H9 (cell line): ENCODE results near the gene FATE1. TPM values are rescaled to one million over a fixed set of nuclear protein-coding genes. Genes with fewer than 3 reads are reported as not detected.

Experiments
- DNase-seq: peaks from one replicate; pipeline ENCODE4 v3.0.0-alpha.2; 2017
- H2AFZ ChIP-seq: one replicate; pipeline ENCODE4 v1.6.1; 2013; ENCODE audit warnings: mild to moderate bottlenecking, low read length, control low read depth, moderate library complexity
- H2AK5ac ChIP-seq: 2 replicates; pipeline ENCODE4 v1.6.1; 2013; ENCODE audit warnings: low read length, control low read depth, mixed read lengths; ENCODE audit not compliant: insufficient read length
- H2BK120ac ChIP-seq: one replicate; pipeline ENCODE4 v1.6.1; 2013; ENCODE audit warnings: low read depth, mild to moderate bottlenecking, low read length, control low read depth, inconsistent platforms; ENCODE audit not compliant: poor library complexity, severe bottlenecking
- H2BK12ac ChIP-seq: 2 replicates; pipeline ENCODE4 v1.6.1; 2013; ENCODE audit warnings: low read length, control low read depth, mixed read lengths, low read depth; ENCODE audit not compliant: insufficient read length
- H2BK15ac ChIP-seq: 2 replicates; pipeline ENCODE4 v1.6.1; 2013; ENCODE audit warnings: low read depth, low read length, control low read depth
- H2BK20ac ChIP-seq: one replicate; pipeline ENCODE4 v1.6.1; 2013; ENCODE audit warnings: low read depth, mild to moderate bottlenecking, low read length, control low read depth, inconsistent platforms; ENCODE audit not compliant: poor library complexity, severe bottlenecking
- H2BK5ac ChIP-seq: 2 replicates; pipeline ENCODE4 v1.6.1; 2013; ENCODE audit warnings: low read length, control low read depth, mixed read lengths; ENCODE audit not compliant: insufficient read length
- H3K14ac ChIP-seq: 2 replicates; pipeline ENCODE4 v1.6.1; 2013; ENCODE audit warnings: low read length, control low read depth; ENCODE audit not compliant: insufficient read depth
- H3K18ac ChIP-seq: 2 replicates; pipeline ENCODE4 v1.6.1; 2013; ENCODE audit warnings: low read depth, mild to moderate bottlenecking, mixed read lengths, low read length, control low read depth; ENCODE audit not compliant: insufficient read length
- H3K23ac ChIP-seq: 2 replicates; pipeline ENCODE4 v1.6.1; 2013; ENCODE audit warnings: low read length, control low read depth, mixed read lengths, low read depth; ENCODE audit not compliant: insufficient read length
- H3K23me2 ChIP-seq: 2 replicates; pipeline ENCODE4 v1.6.1; 2013; ENCODE audit warnings: low read depth, mild to moderate bottlenecking, mixed read lengths, low read length, control low read depth; ENCODE audit not compliant: insufficient read length, poor library complexity, severe bottlenecking
- H3K27ac ChIP-seq: 2 replicates; pipeline ENCODE4 v1.5.1; 2013; ENCODE audit warnings: low read length, control low read depth, mixed read lengths, low read depth; ENCODE audit not compliant: insufficient read length
- H3K27me3 ChIP-seq: 2 replicates; pipeline ENCODE4 v1.6.1; 2013; ENCODE audit warnings: low read length, control low read depth, inconsistent platforms; ENCODE audit not compliant: insufficient read depth
- H3K4ac ChIP-seq: 2 replicates; pipeline ENCODE4 v1.6.1; 2013; ENCODE audit warnings: low read depth, mild to moderate bottlenecking, control low read depth, inconsistent platforms, low read length, moderate library complexity
- H3K4me1 ChIP-seq: 2 replicates; pipeline ENCODE4 v1.6.1; 2013; ENCODE audit warnings: low read length, control low read depth, inconsistent platforms; ENCODE audit not compliant: insufficient read depth
- H3K4me2 ChIP-seq: 2 replicates; pipeline ENCODE4 v1.6.1; 2013; ENCODE audit warnings: low read length, control low read depth, mixed read lengths; ENCODE audit not compliant: insufficient read length, insufficient read depth
- H3K56ac ChIP-seq: 2 replicates; pipeline ENCODE4 v1.6.1; 2013; ENCODE audit warnings: low read depth, mild to moderate bottlenecking, mixed read lengths, low read length, control low read depth; ENCODE audit not compliant: insufficient read length
- H3K79me1 ChIP-seq: 2 replicates; pipeline ENCODE4 v1.6.1; 2013; ENCODE audit warnings: low read depth, mild to moderate bottlenecking, moderate library complexity, low read length, control low read depth, inconsistent platforms; ENCODE audit not compliant: insufficient read depth, poor library complexity, severe bottlenecking
- H3K79me2 ChIP-seq: 2 replicates; pipeline ENCODE4 v1.6.1; 2013; ENCODE audit warnings: low read length, control low read depth, inconsistent platforms; ENCODE audit not compliant: insufficient read depth
- H3K9ac ChIP-seq: 2 replicates; pipeline ENCODE4 v1.6.1; 2013; ENCODE audit warnings: low read length, control low read depth, mixed read lengths; ENCODE audit not compliant: insufficient read length; ENCODE audit errors: extremely low read depth
- H3K9me3 ChIP-seq: one replicate; pipeline ENCODE4 v1.6.1; 2013; ENCODE audit warnings: low read depth, low read length, inconsistent platforms; ENCODE audit not compliant: control insufficient read depth
- H3T11ph ChIP-seq: one replicate; pipeline ENCODE4 v1.6.1; 2013; ENCODE audit warnings: mild to moderate bottlenecking, low read length, control low read depth, inconsistent platforms
- H4K20me1 ChIP-seq: one replicate; pipeline ENCODE4 v1.6.1; 2013; ENCODE audit not compliant: control insufficient read depth, insufficient read length, insufficient read depth
- H4K5ac ChIP-seq: 2 replicates; pipeline ENCODE4 v1.6.1; 2013; ENCODE audit warnings: low read depth, mild to moderate bottlenecking, mixed read lengths, low read length, control low read depth; ENCODE audit not compliant: insufficient read length
- H4K8ac ChIP-seq: replicated peaks from 2 replicates; pipeline ENCODE4 v1.6.1; 2013; ENCODE audit warnings: low read length, control low read depth, mixed read lengths, low read depth; ENCODE audit not compliant: insufficient read length
- H4K91ac ChIP-seq: 2 replicates; pipeline ENCODE4 v1.6.1; 2013; ENCODE audit warnings: low read depth, mild to moderate bottlenecking, moderate library complexity, mixed read lengths, low read length, control low read depth; ENCODE audit not compliant: insufficient read length
- H3K27ac Mint-ChIP-seq, 3 experiments: 2 replicates in 2 of 3; 3 replicates in 1 of 3; pipeline ENCODE4 v1.8.0; 2020 to 2021; ENCODE audit warnings: mixed read lengths in 3 of 3, mild to moderate bottlenecking in 1 of 3, moderate library complexity in 1 of 3
- H3K27me3 Mint-ChIP-seq: 2 replicates; pipeline ENCODE4 v1.8.0; 2021; ENCODE audit warnings: low read depth, mild to moderate bottlenecking, moderate library complexity, mixed read lengths
- H3K36me3 Mint-ChIP-seq, 3 experiments: 2 replicates in 2 of 3; 3 replicates in 1 of 3; pipeline ENCODE4 v1.8.0; 2020 to 2021; ENCODE audit warnings: low read depth in 3 of 3, mixed read lengths in 3 of 3; ENCODE audit not compliant: insufficient read depth in 1 of 3
- H3K4me1 Mint-ChIP-seq, 2 experiments: 2 replicates each; pipeline ENCODE4 v1.8.0; 2020; ENCODE audit warnings: mixed read lengths in 2 of 2
- H3K4me3 Mint-ChIP-seq, 2 experiments: 2 replicates in 1 of 2; 3 replicates in 1 of 2; pipeline ENCODE4 v1.8.0; 2020 to 2021; ENCODE audit warnings: mild to moderate bottlenecking in 2 of 2, mixed read lengths in 2 of 2, moderate library complexity in 1 of 2
- H3K9me3 Mint-ChIP-seq, 2 experiments: 2 replicates in 1 of 2; 3 replicates in 1 of 2; pipeline ENCODE4 v1.8.0; 2020; ENCODE audit warnings: mild to moderate bottlenecking in 2 of 2, mixed read lengths in 2 of 2, moderate library complexity in 1 of 2
- CTCF ChIP-seq: fragments of 200-600 bp; sonication (generic); conservative IDR thresholded peaks from 3 replicates; pipeline ENCODE4 v1.8.0; 2021; ENCODE audit warnings: antibody characterized with exemption, mild to moderate bottlenecking
- WGBS: extraction: QIAGEN DNeasy Blood & Tissue Kit; methylation state at CpG from one replicate; pipeline ENCODE4 v1.1.7; 2013; ENCODE audit warnings: missing lambda C conversion rate, low lambda C conversion rate, mixed read lengths; ENCODE audit not compliant: insufficient read length; ENCODE audit errors: extremely low coverage; 5-methylcytosine and 5-hydroxymethylcytosine counted together
- total RNA-seq: library from RNA; stranded (reverse); gene quantifications from 2 replicates; pipeline ENCODE4 v1.2.1, GENCODE V29; 2021

The FATE1 gene
- total RNA-seq, 1 experiment from 2014 or later: not detected

- Mint-ChIP-seq H3K27ac (no peak overlapping the region), H3K36me3 (peaks cover 0 to 1% (median 0%) of the 10 kb centered on the region in 3 experiments; a peak in 4 of 7 replicates), H3K4me1 (peaks cover 8 to 11% of the 10 kb centered on the region in 2 experiments), H3K9me3 (peaks cover 70 to 81% of the 10 kb centered on the region in 2 experiments), H3K4me3 (no peak overlapping the region), H3K27me3 (peaks cover 20% of the 10 kb centered on the region)
- Histone ChIP-seq H4K91ac (no peak overlapping the region), H2BK5ac (no peak overlapping the region), H2BK120ac (no peak overlapping the region), H3K4me1 (no peaks in the 10 kb centered on the region; the same call in 1 of the 2 replicates), H3K56ac (no peak overlapping the region), H3K4me2 (no peak overlapping the region), H3K27me3 (no peaks in the 10 kb centered on the region), H4K5ac (no peak overlapping the region), H3K9me3 (peaks cover 60% of the 10 kb centered on the region), H3K79me2 (no peaks in the 10 kb centered on the region), H3T11ph (no peak overlapping the region), H3K23ac (no peak overlapping the region), H3K27ac (no peak overlapping the region), H2BK12ac (no peak overlapping the region), H4K20me1 (no peaks in the 10 kb centered on the region), H2BK15ac (no peak overlapping the region), H4K8ac (no peak overlapping the region), H3K4ac (no peak overlapping the region), H3K23me2 (no peaks in the 10 kb centered on the region), H3K14ac (no peak overlapping the region), H3K18ac (no peak overlapping the region), H3K79me1 (no peaks in the 10 kb centered on the region), H2BK20ac (no peak overlapping the region), H3K9ac (no peak overlapping the region), H2AK5ac (no peak overlapping the region), H2AFZ (no peak overlapping the region)
- no peak for DNase-seq
- WGBS: no CpG with 5 or more reads among the region's 16 CpGs
- no peak for TF ChIP-seq CTCF
Measured at GRCh38 chrX:151700581-151700980, 15.3 kb upstream of the FATE1 start.
